WERI-Rb-1 (cell line): ENCODE data around the gene DCD.

Experiments
- DNase-seq: peaks from one replicate; pipeline ENCODE4 v3.0.0-alpha.2; 2020
- H3K27ac ChIP-seq: fragments of 250-450 bp; sonication (Bioruptor Pico); 2 replicates; pipeline ENCODE4 v1.5.1; 2020; ENCODE audit warnings: mild to moderate bottlenecking, moderate library complexity
- H3K27me3 ChIP-seq: fragments of 250-450 bp; sonication (Bioruptor Pico); 2 replicates; pipeline ENCODE4 v1.5.1; 2021; ENCODE audit warnings: mild to moderate bottlenecking, low read depth, moderate library complexity; ENCODE audit not compliant: insufficient read depth, severe bottlenecking
- H3K36me3 ChIP-seq: fragments of 250-450 bp; sonication (Bioruptor Pico); 2 replicates; pipeline ENCODE4 v1.5.1; 2020; ENCODE audit warnings: mild to moderate bottlenecking, moderate library complexity
- H3K4me3 ChIP-seq: 2 replicates; pipeline ENCODE4 v1.5.1; 2011; ENCODE audit warnings: low read depth, mild to moderate bottlenecking, control low read depth, low read length
- H3K9me3 ChIP-seq: fragments of 250-450 bp; sonication (Bioruptor Pico); 2 replicates; pipeline ENCODE4 v1.5.1; 2021; ENCODE audit warnings: mild to moderate bottlenecking, moderate library complexity; ENCODE audit not compliant: severe bottlenecking
- CTCF ChIP-seq: IDR thresholded peaks from 2 replicates; pipeline ENCODE4 v1.5.1; 2011; ENCODE audit warnings: low read depth, mild to moderate bottlenecking, control low read depth, inconsistent platforms, low read length

Gene DCD, protein sequence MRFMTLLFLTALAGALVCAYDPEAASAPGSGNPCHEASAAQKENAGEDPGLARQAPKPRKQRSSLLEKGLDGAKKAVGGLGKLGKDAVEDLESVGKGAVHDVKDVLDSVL

GRCh38 chr12:54648265-54648664, at the start of gene DCD:
DCD (minus strand) TSS chr12:54648365; CDS start chr12:54648303, 62 bp downstream.
- Histone ChIP-seq H3K4me3 (no peak within 1 kb of the TSS), H3K9me3 (no peaks in the 10 kb centered on the region), H3K27me3 (peaks cover 94% of the 10 kb centered on the region), H3K27ac (no peak within 1 kb of the TSS), H3K36me3 (no peaks in the 10 kb centered on the region)
- no peak for TF ChIP-seq CTCF
- DNase-seq, result no peak

DNA sequence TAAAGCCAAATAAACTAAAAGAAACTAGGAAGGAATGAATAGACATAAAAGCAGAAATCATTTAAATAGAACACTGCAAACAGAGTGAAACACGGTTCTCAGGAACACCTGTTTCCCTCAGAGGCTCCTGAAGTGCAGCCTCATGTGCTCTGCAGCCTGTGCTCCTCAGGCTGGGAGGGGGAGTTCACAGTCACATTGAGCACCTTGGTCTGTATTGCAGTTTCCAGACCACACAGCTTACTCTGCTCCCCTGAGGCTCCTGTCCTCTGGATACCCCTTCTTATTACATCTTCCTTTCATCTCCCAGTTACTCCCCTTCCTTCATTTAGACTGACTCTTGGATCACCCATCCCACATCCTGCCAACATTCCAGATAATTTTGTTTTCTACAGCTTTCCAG, 49.7 kb upstream of the DCD start:
- no peak for TF ChIP-seq CTCF
- H3K36me3 ChIP-seq, result no peaks in the 10 kb centered on the region
- H3K4me3 ChIP-seq, result no peak overlapping the region
- no peaks in the 10 kb centered on the region for H3K9me3 ChIP-seq
- H3K27me3 ChIP-seq, result peaks cover 40% of the 10 kb centered on the region
- no peak overlapping the region for H3K27ac ChIP-seq
- no peak for DNase-seq

DNA sequence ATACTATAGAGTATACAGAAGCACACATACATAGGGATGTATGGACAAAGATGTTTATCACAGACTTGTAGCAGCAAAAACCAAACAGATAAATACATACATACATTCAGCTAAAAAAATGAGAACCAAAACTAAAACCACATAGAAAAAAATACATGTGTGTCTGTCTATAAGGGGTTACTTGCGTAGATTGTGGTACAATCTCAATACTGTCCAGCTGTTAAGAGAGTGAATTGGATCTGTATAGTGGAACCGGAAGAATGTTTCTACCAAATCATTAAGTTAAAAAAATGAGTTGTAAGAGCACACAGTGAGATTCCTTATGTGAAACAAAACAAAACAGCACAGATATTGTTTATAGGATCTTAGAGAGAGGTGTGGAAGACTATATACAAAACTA, 44.2 kb upstream of the DCD start:
- TF ChIP-seq CTCF, result no peak

GRCh38 chr12:54689984-54690383, 41.8 kb upstream of the DCD start:
- Histone ChIP-seq H3K27ac (no peak overlapping the region), H3K9me3 (no peaks in the 10 kb centered on the region), H3K36me3 (no peaks in the 10 kb centered on the region), H3K4me3 (no peak overlapping the region), H3K27me3 (peaks cover 52% of the 10 kb centered on the region)
- TF ChIP-seq CTCF, result peak; percentile 55
- DNase-seq, result no peak

More for the DNA sequence above, 44.2 kb upstream of the DCD start:
- DNase-seq, result no peak
- Histone ChIP-seq H3K27ac (no peak overlapping the region), H3K27me3 (peaks cover 51% of the 10 kb centered on the region), H3K9me3 (no peaks in the 10 kb centered on the region), H3K36me3 (no peaks in the 10 kb centered on the region), H3K4me3 (no peak overlapping the region)

DNA sequence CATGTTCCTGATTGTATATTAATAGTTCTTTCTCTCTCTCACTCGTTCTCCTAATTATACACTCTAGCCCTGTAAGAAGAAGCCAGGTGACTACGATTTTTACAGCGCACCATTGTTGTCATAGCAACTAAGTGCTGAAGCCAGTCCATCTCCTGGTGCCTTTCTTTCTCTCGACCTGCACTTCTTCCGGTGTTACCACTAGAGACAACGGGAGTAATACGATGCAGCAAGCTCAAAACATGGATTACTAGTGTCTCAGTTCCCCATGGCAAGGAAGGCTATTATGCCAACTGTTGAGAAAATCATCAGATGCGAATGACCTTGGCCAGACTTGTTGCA, 40.8 kb upstream of the DCD start:
- no peak for TF ChIP-seq CTCF
- DNase-seq, result no peak
- H3K36me3 ChIP-seq, result no peaks in the 10 kb centered on the region
- H3K4me3 ChIP-seq, result no peak overlapping the region
- no peaks in the 10 kb centered on the region for H3K9me3 ChIP-seq
- no peak overlapping the region for H3K27ac ChIP-seq
- peaks cover 61% of the 10 kb centered on the region for H3K27me3 ChIP-seq

- no peak overlapping the region for H3K4me3 ChIP-seq
- no peak overlapping the region for H3K27ac ChIP-seq
- TF ChIP-seq CTCF, result no peak
- peaks cover 64% of the 10 kb centered on the region for H3K27me3 ChIP-seq
- no peaks in the 10 kb centered on the region for H3K9me3 ChIP-seq
- DNase-seq, result no peak
- H3K36me3 ChIP-seq, result no peaks in the 10 kb centered on the region
Measured at GRCh38 chr12:54688309-54689033, 40.3 kb upstream of the DCD start.
